ENCODE data around the gene GET3. TPM values are rescaled to one million over a fixed set of nuclear protein-coding genes. Genes with fewer than 3 reads are reported as not detected.

Gene GET3
- total RNA-seq, 1 experiment from 2014 or later: 69.9 TPM

DNA sequence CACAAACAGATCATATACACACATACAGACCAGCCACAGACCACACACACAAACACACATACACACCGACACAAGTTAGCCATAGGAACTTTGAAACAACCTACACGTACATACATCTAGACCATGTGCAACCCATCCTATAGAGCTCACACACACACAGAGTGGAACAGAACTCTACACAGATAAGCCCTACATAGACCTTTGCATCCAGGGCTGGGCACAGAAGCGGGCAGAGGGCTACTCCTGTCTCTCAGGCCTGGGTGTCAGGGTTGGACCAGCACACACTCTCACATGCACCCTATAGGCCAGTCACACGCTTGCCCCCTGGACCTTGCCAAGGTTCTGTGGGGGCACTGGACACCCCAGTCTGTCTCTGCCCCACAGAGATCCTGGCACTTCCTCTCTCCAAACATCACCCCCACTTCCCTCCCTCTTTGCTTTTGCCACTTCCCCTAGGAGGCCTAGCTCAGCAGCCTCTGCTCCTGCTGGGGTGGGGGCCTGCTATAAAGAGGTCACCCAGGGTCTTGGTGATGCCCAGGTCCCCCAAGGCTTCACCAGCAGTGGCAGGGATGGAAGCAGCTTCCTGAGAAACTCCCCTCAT, 48.2 kb downstream of the GET3 start:
- no peak for DNase-seq (ENCODE audit: low read depth, low spot score)

DNA sequence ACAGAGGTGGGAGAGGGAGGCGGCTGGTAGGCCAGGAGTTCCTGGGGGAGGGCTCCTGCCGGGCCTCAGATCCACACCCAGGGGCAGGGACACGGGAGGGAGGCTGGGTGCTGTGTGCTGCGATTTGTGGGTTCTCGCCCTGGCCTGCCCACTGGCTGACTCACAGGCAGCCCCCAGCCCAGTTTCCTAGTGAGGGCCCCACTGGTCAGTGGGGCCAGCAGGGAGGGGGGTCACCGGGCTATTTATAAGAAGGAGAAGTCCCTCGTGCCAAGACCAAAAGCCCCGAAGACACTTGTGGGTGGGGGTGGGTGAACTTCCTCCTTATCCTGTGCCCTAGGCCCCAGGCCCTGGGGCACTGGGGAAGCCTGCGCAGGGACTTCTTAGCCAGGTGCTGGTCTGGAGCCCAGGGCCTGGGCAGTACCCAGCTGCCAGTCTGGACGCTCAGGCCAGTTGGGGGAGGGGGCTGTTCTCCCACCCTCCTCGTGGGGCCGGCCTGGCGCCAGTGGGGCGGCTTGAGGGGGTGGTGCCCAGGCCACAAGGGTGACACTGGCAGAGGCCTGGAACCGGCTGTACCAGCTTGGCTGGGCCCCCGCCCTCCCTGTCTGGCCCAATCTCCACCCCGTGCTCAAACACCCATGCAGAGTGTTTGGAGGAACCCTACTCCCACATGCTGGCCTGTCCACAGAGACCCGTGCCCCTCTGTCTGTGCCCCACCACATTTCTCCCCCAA, 49.0 kb downstream of the GET3 start:
- Histone ChIP-seq H3K36me3 (ENCODE audit: control insufficient read depth, insufficient read depth, low read length) (no peaks in the 10 kb centered on the region), H3K4me3 (ENCODE audit: low read depth in 2 of 2, low read length in 2 of 2) (no peak overlapping the region), H3K9me3 (ENCODE audit: control insufficient read depth, insufficient read depth, low read depth, low read length) (no peaks in the 10 kb centered on the region), H3K4me1 (ENCODE audit: control insufficient read depth, insufficient read depth, low read length) (peaks cover 59% of the 10 kb centered on the region), H3K27me3 (ENCODE audit: control insufficient read depth, insufficient read depth, low read length) (no peaks in the 10 kb centered on the region), H3K27ac (ENCODE audit: low read length) (peak overlapping the region; percentile 99)
- in situ Hi-C loops (cut with HindIII; ENCODE audit: low pct_unique_long_range_greater_than_20kb, low sequenced_read_pairs) (no loop called here), intact Hi-C loops (cut with micrococcal nuclease; ENCODE audit: unreplicated experiment) (no loop called here)
- ATAC-seq: no peak
- ChIA-PET POLR2A (interaction anchor here (0.6 to 0.7 kb wide), 2 partner anchors 51 to 1060 kb away, joined by 3 to 8 read pairs; no protein-coding TSS in a partner anchor), CTCF (interaction anchor here (0.5 to 1.3 kb wide), 2 partner anchors 9 to 12 kb away, joined by 4 to 7 read pairs; no protein-coding TSS in a partner anchor)
- TF ChIP-seq, protein P1, sequence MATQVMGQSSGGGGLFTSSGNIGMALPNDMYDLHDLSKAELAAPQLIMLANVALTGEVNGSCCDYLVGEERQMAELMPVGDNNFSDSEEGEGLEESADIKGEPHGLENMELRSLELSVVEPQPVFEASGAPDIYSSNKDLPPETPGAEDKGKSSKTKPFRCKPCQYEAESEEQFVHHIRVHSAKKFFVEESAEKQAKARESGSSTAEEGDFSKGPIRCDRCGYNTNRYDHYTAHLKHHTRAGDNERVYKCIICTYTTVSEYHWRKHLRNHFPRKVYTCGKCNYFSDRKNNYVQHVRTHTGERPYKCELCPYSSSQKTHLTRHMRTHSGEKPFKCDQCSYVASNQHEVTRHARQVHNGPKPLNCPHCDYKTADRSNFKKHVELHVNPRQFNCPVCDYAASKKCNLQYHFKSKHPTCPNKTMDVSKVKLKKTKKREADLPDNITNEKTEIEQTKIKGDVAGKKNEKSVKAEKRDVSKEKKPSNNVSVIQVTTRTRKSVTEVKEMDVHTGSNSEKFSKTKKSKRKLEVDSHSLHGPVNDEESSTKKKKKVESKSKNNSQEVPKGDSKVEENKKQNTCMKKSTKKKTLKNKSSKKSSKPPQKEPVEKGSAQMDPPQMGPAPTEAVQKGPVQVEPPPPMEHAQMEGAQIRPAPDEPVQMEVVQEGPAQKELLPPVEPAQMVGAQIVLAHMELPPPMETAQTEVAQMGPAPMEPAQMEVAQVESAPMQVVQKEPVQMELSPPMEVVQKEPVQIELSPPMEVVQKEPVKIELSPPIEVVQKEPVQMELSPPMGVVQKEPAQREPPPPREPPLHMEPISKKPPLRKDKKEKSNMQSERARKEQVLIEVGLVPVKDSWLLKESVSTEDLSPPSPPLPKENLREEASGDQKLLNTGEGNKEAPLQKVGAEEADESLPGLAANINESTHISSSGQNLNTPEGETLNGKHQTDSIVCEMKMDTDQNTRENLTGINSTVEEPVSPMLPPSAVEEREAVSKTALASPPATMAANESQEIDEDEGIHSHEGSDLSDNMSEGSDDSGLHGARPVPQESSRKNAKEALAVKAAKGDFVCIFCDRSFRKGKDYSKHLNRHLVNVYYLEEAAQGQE (IDR thresholded peaks at IDR 0.05; ENCODE audit: insufficient read depth in 1 of 2, low read depth in 2 of 2, low read length in 1 of 2): no peak
- TF ChIP-seq TCF7L2 (IDR thresholded peaks at IDR 0.05; ENCODE audit: low read depth, low read length) (no peak), POLR2AphosphoS5 (IDR thresholded peaks at IDR 0.05; ENCODE audit: low read depth, low read length) (no peak; the same call in 1 of the 2 replicates), SIN3A (IDR thresholded peaks at IDR 0.05; ENCODE audit: borderline replicate concordance, insufficient read depth, low read depth, low read length) (no peak)
- TF ChIP-seq, protein P2, sequence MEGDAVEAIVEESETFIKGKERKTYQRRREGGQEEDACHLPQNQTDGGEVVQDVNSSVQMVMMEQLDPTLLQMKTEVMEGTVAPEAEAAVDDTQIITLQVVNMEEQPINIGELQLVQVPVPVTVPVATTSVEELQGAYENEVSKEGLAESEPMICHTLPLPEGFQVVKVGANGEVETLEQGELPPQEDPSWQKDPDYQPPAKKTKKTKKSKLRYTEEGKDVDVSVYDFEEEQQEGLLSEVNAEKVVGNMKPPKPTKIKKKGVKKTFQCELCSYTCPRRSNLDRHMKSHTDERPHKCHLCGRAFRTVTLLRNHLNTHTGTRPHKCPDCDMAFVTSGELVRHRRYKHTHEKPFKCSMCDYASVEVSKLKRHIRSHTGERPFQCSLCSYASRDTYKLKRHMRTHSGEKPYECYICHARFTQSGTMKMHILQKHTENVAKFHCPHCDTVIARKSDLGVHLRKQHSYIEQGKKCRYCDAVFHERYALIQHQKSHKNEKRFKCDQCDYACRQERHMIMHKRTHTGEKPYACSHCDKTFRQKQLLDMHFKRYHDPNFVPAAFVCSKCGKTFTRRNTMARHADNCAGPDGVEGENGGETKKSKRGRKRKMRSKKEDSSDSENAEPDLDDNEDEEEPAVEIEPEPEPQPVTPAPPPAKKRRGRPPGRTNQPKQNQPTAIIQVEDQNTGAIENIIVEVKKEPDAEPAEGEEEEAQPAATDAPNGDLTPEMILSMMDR (IDR thresholded peaks at IDR 0.05): no peak
- no peak for DNase-seq (ENCODE audit: low read depth, low spot score)
- BruUV-seq (replicated peaks): no TSS peak

More for the DNA sequence above, 48.2 kb downstream of the GET3 start:
- BruUV-seq (replicated peaks): no TSS peak
- TF ChIP-seq SIN3A (IDR thresholded peaks at IDR 0.05; ENCODE audit: borderline replicate concordance, insufficient read depth, low read depth, low read length) (no peak), POLR2AphosphoS5 (IDR thresholded peaks at IDR 0.05; ENCODE audit: low read depth, low read length) (no peak), TCF7L2 (IDR thresholded peaks at IDR 0.05; ENCODE audit: low read depth, low read length) (no peak)
- TF ChIP-seq, protein P2 (IDR thresholded peaks at IDR 0.05): no peak
- TF ChIP-seq, protein P1 (IDR thresholded peaks at IDR 0.05; ENCODE audit: insufficient read depth in 1 of 2, low read depth in 2 of 2, low read length in 1 of 2): no peak
- intact Hi-C loops (cut with micrococcal nuclease; ENCODE audit: unreplicated experiment): no loop called here
- no peaks in the 10 kb centered on the region for H3K27me3 ChIP-seq (ENCODE audit: control insufficient read depth, insufficient read depth, low read length)
- peaks cover 55% of the 10 kb centered on the region for H3K4me1 ChIP-seq (ENCODE audit: control insufficient read depth, insufficient read depth, low read length)
- peak overlapping the region; percentile 99 for H3K27ac ChIP-seq (ENCODE audit: low read length)
- ChIA-PET CTCF (no interaction called here), POLR2A (interaction anchor here (0.6 to 0.7 kb wide), 2 partner anchors 10 to 1061 kb away, joined by 3 to 11 read pairs; no protein-coding TSS in a partner anchor)
- H3K9me3 ChIP-seq (ENCODE audit: control insufficient read depth, insufficient read depth, low read depth, low read length): no peaks in the 10 kb centered on the region
- H3K4me3 ChIP-seq (ENCODE audit: low read depth in 2 of 2, low read length in 2 of 2): no peak overlapping the region
- no peak for ATAC-seq
- H3K36me3 ChIP-seq (ENCODE audit: control insufficient read depth, insufficient read depth, low read length): no peaks in the 10 kb centered on the region
- in situ Hi-C loops (cut with HindIII; ENCODE audit: low pct_unique_long_range_greater_than_20kb, low sequenced_read_pairs): no loop called here

Data from Panc1 (cell line).